Measurements from ENCODE around the gene ABLIM1.

GRCh38 chr10:114391599-114391998 lies 266.5 kb downstream of the ABLIM1 start:
- TF ChIP-seq POLR2A (IDR thresholded peaks at IDR 0.05) (no peak), POLR2AphosphoS5 (IDR thresholded peaks at IDR 0.05) (no peak)
